HG03558 (cell line): ENCODE results near the gene SLC6A14.

Experiments used
- ATAC-seq: cut with Tn5 transposase; IDR thresholded peaks from one replicate; pipeline ENCODE4 v1.9.1; 2021; ENCODE audit warnings: moderate number of reproducible peaks; ENCODE audit not compliant: unreplicated experiment; ENCODE audit errors: extremely low read depth

SLC6A14 gene

GRCh38 chrX:116436358-116436816 is at the start of gene SLC6A14:
Gene SLC6A14, plus strand, starts transcription at chrX:116436606. Its CDS starts 104 bp downstream, at chrX:116436710.
- ATAC-seq, result no peak

GRCh38 chrX:116395752-116396151 is 40.7 kb upstream of the SLC6A14 start:
- ATAC-seq, result no peak

GRCh38 chrX:116399681-116400080 is 36.7 kb upstream of the SLC6A14 start:
- ATAC-seq, result no peak

- ATAC-seq, result no peak
Observed at GRCh38 chrX:116409219-116409618, 27.2 kb upstream of the SLC6A14 start.

GRCh38 chrX:116413273-116413672 is 23.1 kb upstream of the SLC6A14 start:
- no peak for ATAC-seq

- no peak for ATAC-seq
Observed at GRCh38 chrX:116417214-116417613, 19.2 kb upstream of the SLC6A14 start.

- ATAC-seq, result no peak
Observed at GRCh38 chrX:116417968-116418367, 18.4 kb upstream of the SLC6A14 start.

GRCh38 chrX:116427978-116428377 is 8.4 kb upstream of the SLC6A14 start:
- no peak for ATAC-seq

- no peak for ATAC-seq
Observed at GRCh38 chrX:116435597-116435996, 809 bp upstream of the SLC6A14 start.

GRCh38 chrX:116449156-116449555 is 12.8 kb downstream of the SLC6A14 start:
- ATAC-seq, result no peak

- no peak for ATAC-seq
Observed at GRCh38 chrX:116462822-116463221, 26.4 kb downstream of the SLC6A14 start, which contains the start of gene CT83. Gene CT83, minus strand, starts transcription at chrX:116462976. Its CDS starts 120 bp downstream, at chrX:116462856.

- no peak for ATAC-seq
Observed at GRCh38 chrX:116480059-116480458, 43.7 kb downstream of the SLC6A14 start.

GRCh38 chrX:116490104-116490503 is 53.7 kb downstream of the SLC6A14 start:
- no peak for ATAC-seq

- no peak for ATAC-seq
Observed at GRCh38 chrX:116493271-116493670, 56.9 kb downstream of the SLC6A14 start.

- ATAC-seq, result no peak
Observed at GRCh38 chrX:116499780-116500179, 63.4 kb downstream of the SLC6A14 start.
